Activated CD8-positive, alpha-beta memory T cell treated with anti-CD3 and anti-CD28 coated beads for 4 hours (primary cell): ENCODE measurements around the gene CYSRT1.

Source experiments
- DNase-seq, 2 donors: peaks; one replicate each; pipeline ENCODE4 v3.0.0-alpha.2; 2020; ENCODE audit warnings: low read depth in 2 of 2

The CYSRT1 gene

GRCh38 chr9:137227054-137227852, 2.3 kb downstream of the CYSRT1 start, which contains the start of gene RNF224:
TSS of gene RNF224 (plus strand) at chr9:137227502. CDS start at chr9:137228336, 834 bp downstream.
- DNase-seq: peak; percentile 64 to 69

GRCh38 chr9:137227853-137228505, 3.0 kb downstream of the CYSRT1 start:
- no peak for DNase-seq

GRCh38 chr9:137228506-137228967, 3.6 kb downstream of the CYSRT1 start:
- DNase-seq: no peak

- DNase-seq: no peak
Measured at GRCh38 chr9:137228968-137229896, 4.3 kb downstream of the CYSRT1 start.

- no peak for DNase-seq
Measured at GRCh38 chr9:137229903-137230704, 5.1 kb downstream of the CYSRT1 start.

GRCh38 chr9:137230705-137231371, 5.9 kb downstream of the CYSRT1 start, which contains the start of gene SLC34A3:
TSS of gene SLC34A3 (plus strand) at chr9:137230901. CDS start at chr9:137231703, 802 bp downstream.
- no peak for DNase-seq

GRCh38 chr9:137231372-137232039, 6.5 kb downstream of the CYSRT1 start:
- no peak for DNase-seq

- no peak for DNase-seq
Measured at GRCh38 chr9:137232101-137232500, 7.1 kb downstream of the CYSRT1 start.

GRCh38 chr9:137232510-137232909, 7.5 kb downstream of the CYSRT1 start:
- no peak for DNase-seq

- no peak for DNase-seq
Measured at GRCh38 chr9:137233143-137233980, 8.4 kb downstream of the CYSRT1 start.

GRCh38 chr9:137234055-137234697, 9.2 kb downstream of the CYSRT1 start:
- no peak for DNase-seq

- DNase-seq: no peak
Measured at GRCh38 chr9:137234758-137235423, 9.9 kb downstream of the CYSRT1 start.

GRCh38 chr9:137235424-137236237, 10.7 kb downstream of the CYSRT1 start:
- no peak for DNase-seq

- DNase-seq: peak; percentile 80 to 81
Measured at GRCh38 chr9:137236238-137236935, 11.4 kb downstream of the CYSRT1 start.

GRCh38 chr9:137236936-137237421, 12.0 kb downstream of the CYSRT1 start:
- DNase-seq: no peak
